Right forelimb (tissue), 1 donor: ENCODE data around the gene TEX13B.
"Not testable (repeated sequence)": the region's sequence is repeated elsewhere in the genome, so short reads cannot be mapped to it uniquely, and the experiment has no call there.

Experiments
- DNase-seq: peaks from one replicate; pipeline ENCODE4 v3.0.0-alpha.2; 2018

Gene TEX13B, protein sequence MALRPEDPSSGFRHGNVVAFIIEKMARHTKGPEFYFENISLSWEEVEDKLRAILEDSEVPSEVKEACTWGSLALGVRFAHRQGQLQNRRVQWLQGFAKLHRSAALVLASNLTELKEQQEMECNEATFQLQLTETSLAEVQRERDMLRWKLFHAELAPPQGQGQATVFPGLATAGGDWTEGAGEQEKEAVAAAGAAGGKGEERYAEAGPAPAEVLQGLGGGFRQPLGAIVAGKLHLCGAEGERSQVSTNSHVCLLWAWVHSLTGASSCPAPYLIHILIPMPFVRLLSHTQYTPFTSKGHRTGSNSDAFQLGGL

DNA sequence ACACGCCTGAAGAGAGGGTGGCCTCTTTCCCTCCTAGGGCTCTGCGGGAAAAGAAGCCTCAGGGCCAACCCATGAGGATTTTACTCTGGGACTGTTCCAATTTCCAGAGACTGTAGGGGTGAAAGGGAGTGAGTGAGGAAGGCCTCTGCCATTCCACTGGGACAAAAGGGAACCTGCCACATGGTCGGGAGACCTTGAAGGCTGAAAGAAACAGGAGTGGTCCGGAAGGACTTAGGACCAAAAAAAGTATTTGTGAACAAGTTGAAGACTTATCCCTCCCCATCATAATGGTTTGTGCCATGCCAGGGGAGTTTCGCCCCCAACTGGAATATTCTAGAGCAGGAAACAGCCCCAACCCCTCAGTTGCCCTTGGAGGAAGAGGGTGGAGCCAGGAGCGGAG lies at the start of gene TEX13B:
Gene TEX13B (minus strand): TSS at position 15 of the 400 bp plus-strand sequence. CDS start 243 bp downstream, outside the sequence.
- DNase-seq, result no peak

DNA sequence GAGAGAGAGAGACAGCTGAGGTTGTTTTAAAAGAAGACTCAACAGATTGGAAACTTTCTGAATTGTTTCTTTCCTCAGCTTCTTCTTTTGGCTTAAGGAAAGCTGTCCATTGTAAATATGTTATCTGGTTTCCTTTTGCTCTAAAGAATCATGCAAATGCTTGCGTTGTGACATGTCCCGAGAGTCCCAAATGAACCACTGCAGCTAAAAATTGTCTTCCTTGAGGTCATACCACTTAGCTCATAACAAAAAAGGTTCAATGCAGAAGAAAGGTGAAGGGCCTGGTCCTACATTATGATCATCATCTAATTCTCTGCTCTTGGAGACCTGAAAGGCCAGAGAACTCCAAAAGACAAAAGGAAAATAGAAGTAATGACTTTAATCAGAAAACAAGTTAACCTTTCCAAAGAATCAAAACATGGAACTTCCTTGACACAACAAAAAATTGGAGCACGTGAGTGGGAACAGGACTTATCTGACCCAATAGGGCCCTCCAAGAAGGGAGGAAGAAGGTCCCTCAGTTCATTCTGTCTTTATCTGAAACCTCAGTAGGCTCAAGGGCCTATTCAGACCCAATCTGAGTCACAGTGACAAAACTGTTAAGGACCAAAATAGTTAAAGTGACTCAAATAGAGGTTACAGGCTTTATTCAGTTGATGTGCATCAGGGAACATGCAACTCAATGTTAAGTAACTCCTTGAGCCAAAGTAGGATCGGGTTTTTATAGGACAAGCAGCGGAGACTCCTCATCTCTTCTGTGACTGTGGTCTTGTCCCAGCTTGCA lies 48.0 kb upstream of the TEX13B start:
- DNase-seq, result no peak

DNA sequence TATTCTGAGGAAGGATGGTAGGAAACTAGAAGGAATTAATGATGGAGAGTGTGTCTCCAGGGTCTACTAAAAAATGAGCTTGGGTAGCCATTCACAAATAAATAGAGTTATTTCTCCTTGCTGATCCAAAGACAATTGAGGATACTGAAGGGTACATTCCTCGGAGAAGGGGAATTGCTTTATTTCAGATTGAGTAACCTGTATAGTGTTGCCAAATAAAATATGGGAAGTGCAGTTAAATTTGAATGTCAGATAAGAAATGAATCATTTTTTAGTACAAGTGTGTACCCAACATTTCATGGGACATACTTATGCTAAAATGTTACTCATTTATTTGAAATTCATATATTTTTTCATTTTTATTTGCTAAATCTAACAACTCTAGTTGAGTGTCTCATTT lies 46.7 kb upstream of the TEX13B start:
- DNase-seq, result no peak

DNA sequence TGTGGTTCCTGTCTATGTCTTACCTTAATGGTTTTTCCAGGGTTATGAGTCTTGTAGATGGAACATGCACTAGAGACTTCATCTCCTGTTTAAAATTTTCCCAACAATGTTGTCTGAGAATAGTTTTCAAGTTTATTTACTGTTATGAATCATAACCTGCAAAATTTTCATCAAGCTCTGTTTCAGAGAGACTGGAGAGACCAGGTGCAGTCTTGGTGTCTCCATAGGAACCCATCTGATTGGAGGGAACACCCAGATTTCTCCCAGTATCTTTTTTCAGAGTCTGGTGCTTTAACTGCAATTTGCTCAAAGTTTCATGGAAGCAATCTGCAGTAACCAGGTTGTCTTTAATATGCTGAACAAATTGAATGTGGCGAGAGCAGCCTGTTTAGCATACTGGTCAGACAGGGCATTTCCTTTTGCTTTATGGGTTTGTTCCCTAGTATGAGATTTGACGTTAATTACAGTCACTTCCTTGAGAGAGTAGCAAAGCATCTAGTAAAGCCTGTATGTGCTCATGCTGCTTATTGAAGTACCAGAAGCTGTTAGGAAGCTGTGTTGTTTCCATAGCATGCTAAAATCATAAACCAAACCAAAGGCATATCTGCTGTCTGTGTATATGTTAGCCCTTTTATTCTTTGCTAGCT lies 43.9 kb upstream of the TEX13B start:
- no peak for DNase-seq

DNA sequence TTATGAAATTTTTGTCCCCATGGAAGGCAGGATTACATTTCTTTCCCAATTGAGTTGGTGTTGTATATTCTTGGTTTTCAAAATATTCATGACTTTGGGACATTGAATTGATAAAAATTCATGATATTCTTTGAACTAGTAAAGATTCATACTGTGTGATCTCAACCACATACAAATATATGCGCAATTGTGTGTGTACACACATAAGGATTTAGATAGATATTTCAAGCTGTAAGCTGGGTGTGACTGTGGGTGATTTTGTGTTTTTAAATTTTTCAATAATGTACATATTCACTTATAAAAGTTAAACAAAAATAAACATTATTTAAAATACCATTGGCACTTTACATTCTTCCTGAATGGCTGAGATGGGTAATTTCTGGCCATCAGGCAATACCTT lies 43.2 kb upstream of the TEX13B start:
- no peak for DNase-seq

DNA sequence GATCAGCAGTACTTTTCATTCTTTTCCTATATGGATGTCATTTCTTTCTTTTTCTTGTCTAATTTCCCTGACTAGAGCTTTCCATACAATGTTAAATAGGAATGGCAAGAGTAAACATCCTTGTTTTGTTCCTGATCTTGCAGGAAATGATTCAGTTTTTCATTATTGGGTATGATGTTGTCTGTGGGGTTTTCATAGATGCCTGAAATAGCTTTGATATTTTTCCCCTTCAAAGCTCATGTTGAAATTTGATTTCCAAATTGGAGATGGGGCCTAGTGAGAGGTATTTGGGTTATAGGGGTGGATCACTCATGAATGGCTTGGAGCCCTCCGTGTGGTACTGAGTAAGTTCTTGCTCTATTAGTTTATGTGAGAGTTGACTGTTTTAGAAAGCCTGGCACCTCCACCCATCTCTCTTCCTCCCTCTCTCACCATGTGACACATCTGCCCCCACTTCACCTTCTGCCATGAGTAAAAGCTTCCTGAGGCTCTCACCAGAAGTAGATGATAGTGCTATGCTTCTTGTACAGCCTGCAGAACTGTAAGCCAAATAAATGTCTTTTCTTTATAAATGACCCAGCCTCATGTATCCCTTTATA lies 40.4 kb upstream of the TEX13B start:
- DNase-seq, result no peak

DNA sequence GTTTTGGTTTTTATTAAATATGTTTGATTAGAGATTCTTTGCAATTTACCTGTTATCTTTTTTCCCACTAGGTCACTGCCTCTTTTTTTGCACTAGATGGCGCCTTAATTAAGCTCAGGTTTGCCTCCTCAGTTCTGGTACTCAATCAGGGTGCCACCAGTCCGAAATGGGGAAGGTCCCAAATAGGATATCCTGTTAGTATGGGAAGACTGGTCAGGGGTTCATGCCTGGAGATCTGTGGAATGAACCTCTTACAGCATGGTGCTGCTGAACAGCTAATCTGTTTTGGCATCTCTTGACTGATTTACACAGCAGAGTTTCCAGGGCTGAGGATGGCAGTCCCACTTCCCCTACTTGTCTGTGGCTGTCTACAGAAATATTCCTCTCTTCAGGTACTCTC lies 38.5 kb upstream of the TEX13B start:
- DNase-seq, result no peak

DNA sequence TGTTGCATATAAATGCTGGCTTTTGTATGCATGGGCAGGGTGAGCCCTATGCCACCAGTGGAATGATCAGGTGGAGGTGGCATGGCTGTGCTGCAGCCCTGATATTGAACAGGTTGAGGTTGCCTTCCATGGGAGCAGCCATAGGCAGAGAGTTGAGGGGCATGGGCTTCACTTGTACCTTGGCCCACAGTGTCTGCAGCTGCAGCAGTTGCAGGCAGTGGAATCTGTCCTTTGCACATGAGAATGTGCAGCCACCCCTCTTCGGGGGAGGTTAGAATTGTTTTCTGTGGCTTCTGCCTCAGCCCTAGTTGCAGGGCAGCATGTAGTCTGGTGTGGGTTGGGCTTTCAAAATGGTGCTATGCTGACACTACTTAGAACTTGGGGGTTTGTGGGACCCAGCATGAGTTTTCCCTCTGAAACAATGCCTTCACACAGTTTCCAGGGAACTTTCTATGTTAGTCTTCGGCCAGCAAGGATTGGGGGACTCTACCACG lies 37.3 kb upstream of the TEX13B start:
- DNase-seq, result no peak

DNA sequence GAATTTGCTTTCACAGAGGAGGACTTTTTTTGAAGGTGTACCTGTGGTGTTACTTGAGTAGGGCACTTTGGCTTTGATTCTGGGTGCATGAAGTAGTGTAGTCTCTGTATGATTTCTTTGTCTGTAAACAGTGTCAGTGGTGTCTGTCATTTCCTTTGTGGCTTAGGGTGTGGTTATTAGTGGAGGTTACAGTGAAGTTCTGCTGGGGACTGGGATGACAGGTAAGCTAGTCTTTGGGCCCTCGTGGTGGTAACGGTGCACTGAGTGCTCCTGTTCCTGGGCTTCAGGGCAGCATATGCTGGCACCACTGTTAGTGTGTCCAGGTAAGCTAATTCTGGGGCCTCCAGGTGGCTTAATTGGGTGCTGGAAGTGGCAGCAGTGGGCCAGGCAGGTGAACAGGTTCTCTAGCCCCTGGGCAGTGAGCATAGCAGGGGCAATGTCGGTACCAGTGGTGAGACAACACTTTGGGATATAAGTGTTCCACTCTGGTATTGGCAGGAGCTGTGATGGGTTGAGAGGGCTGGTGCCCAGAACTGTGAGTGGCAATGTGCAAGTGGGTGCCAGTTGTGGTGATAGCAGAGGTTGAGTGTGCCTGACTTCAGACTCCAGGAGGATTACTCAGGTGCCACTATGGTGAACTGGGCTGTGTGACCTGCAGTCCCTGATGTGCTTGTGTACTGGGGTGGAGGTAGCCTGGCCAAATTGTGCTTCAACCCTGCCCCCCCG lies 36.6 kb upstream of the TEX13B start:
- DNase-seq, result no peak

DNA sequence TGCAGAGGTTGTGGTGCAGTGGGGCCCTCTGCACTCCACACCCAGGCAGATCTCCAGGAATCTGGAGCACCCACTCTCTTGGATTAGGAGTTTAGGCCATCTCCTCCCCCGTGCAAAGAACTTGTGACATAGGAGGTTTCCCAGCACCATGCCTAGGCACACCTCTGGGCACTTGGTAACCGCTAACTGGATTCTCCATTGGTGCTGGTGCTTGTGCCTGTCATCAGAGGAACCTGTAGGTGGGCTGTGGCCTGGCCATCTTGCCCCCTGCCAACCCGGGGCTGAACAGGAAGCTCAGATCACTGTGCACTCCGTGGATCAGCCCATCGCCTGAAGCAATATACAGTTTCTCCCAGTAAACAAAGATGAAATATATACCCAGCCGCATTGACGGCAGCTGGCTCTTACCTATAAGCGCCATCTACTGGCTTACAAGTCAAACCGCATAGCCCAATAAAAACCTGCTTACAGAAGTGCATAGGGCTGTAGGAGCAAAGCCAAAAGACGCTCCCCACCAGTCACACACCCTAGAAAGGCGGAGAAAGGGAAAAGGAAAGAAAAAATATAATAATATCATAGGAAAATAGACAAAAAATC lies 19.1 kb upstream of the TEX13B start:
- DNase-seq, result no peak

DNA sequence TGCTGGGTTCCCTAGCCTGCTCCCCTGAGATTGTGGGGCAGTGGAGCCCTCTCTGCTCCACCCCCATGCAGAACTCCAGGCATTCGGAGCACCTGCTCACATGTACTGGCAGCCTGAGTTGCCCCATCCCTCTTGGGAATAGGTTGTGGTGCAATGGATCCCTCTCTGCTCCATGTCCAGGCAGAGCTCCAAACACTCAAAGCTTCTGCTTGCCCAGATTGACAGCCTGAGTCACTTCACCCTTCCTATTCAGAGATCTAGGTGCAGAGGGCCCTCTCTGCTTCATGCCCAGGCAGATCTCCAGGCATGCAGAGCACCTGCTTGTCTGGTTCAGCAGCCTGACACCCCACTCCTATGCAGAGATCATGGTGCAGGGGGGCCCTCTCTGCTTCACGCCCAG lies 18.6 kb upstream of the TEX13B start:
- DNase-seq, result no peak

DNA sequence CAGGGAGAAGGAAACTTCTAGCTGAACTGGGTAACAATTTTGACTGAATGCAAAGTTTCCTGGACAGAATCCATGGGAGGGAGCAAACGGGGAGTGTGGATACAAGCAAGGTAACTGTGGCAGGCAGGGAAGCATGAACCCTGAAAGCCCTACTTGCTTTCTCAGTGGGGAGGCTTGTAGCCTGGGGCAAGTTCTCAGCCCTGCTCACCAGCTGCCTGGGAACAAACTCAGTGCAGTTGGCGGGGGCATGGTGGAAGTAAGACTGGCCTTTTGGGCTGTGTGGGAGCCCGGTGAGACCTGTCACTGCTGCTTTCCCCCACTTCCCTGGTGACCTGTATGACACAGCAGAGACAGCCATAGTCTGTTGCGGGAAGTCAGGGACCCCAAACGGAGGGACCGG lies 14.0 kb upstream of the TEX13B start:
- no peak for DNase-seq

DNA sequence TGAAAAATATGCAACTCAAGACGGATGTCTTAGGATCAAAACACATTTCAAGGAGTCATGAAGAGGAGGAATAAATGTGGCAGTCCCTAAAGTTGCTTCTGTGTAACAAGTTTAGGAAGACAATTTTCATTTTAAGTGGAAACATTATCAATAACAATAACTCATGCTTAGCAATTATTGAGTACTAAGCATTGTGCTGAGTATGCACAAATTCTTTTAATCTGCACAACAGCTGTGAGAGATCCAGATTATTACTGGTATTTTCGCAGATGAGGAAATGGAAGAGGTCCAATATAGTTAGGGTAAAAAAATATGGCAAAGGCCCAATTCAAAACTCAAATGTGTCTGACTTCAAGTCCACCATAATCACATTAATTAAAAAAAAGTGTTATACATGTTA lies 2.9 kb upstream of the TEX13B start:
- DNase-seq, result no peak

DNA sequence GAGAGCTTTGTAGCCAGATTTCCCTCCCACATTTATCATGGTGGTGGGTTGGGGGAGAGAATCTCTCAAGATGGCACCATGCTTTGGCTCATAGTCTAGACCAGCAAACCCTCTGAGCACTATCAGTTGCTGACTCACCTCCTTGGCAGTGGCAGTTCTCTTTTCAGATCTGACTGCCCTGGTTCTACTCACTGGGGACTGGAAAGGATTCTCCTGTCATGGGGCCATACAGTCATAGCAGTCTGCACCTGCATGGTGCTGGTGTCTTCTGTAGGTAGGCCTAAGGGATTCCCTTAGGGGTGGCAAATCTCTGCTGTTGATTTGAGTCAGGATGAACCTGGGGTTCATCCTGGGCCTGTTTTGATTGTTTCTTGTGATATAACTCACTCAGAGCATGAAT lies 2.6 kb downstream of the TEX13B start:
- no peak for DNase-seq

DNA sequence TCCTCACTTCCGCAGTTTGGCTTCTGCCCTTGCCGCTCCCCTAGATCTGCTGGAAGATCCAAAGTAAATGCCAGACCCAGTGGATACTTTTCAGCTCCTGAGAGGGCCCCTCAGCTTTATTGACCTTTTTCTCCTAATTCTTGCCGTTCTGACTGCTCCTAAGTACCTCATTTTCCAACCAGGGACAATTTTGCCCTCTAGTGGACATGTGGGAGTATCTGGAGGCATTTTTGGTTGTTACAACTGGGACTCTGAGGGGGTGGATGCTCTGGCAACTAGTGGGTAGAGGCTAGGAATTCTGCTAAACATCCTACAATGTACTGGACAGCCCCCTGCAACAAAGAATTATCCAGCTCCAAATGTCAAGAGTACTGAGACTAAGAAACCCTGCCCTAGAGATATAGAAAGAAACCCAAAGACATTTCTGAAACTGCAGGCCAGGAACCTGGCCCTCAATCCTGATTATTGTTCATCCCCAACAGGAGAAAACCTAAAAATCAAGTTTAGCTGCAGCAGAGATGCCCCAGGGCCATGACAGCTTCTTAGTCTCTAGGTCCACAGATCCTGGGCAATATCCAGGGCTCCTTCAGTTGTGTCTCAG lies 3.4 kb downstream of the TEX13B start:
- DNase-seq, result no peak

DNA sequence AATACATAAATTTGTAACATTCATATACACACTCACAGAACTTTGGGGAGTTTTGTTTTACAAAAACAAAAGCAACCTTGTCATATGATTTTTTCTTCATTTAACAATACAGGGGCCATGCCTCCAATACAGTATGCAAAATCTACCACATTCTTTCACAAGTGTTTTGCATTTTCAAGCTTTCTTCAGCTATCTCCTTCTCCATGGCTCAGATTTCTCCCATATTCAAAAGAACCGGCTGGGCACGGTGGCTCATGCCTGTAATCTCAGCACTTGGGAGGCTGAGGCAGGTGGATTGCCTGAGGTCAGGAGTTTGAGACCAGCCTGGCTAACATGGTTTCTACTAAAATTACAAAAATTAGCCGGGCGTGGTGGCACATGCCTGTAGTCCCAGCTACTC lies 4.1 kb downstream of the TEX13B start:
- DNase-seq, result no peak

DNA sequence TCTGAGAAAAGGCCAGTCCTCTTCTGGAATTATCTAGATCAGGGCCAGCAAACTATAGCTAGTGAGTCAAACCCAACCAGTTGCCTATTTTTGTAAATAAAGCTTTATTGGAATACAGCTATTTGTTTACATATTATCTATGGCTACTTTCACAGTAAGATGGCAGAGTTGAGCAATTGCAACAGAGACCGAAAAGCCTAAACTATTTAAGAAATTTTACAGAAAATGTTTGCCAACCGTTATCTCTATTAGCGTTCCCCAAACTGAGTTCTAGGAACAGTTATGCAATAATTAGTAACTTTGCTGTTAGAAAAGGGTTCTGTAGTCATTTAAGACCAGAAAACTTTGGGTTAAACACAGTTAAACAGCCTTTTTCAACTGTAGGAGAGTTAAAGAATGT lies 10.5 kb downstream of the TEX13B start:
- DNase-seq, result no peak

DNA sequence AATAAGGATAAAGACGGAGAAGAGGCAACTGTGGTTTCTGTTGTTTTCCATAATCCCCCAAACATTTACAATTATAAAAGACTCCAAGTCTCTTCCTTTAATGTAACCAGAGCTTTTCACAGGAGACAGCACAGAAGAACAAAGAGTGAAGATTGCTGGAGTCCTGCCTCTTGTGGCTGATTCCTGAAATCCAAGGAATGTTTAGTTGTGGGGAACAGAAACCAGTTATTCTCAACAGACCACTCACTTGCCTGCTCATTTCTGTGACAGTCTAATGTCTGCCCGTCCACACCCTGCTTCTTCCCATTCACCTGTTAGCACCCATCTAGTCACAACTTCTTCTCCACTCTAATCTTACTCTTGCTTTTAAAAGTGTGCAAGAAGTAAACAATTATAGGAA lies 12.1 kb downstream of the TEX13B start:
- no peak for DNase-seq

DNA sequence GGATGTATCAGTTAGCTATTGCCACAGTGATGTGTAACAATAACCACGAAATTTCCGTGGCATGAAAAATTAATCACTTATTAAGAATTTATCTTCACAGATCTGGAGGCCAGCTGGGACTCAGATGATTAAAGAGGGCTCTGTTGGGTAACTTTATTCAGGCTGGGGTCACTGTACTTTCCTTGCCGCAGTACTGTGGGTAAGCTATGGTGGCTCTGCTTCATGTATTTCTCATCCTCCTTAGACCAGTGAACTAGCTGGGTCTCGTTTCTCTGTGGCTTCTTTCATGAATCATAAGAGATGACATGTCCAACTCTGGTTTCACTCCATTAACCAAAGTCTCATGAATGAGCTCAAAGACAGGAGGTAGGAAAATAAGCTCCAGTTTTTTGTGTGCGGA lies 13.5 kb downstream of the TEX13B start:
- DNase-seq, result no peak

DNA sequence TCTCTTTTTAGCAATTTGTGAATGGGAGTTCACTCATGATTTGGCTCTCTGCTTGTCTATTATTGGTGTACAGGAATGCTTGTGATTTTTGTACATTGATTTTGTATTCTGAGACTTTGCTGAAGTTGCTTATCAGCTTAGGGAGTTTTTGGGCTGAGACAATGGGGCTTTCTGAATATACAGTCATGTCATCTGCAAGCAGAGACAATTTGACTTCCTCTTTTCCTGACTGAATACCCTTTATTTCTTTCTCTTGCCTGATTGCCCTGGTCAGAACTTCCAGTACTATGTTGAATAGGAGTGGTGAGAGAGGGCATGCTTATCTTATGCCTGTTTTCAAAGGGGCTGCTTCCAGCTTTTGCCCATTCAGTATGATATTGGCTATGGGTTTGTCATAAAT lies 26.8 kb downstream of the TEX13B start:
- DNase-seq, result not testable (repeated sequence)

DNA sequence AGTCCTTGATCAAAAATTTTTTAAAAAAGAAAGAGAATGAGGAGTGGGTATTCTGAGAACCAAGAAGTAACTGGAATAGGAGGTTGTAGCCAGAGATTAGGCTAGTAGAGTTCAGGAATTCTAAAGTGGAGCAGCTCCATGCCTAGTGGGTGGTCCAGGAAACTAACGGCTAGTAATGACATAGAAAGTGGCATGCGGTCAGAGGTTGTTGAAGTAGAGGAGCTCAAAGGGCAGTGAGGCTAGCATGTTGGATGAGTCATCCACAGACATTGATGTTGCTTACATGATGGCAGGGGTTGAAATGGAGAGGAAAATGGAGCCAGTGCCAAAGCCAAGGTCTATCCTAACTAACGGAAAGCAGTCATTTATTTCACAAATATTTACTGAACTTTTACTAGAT lies 42.1 kb downstream of the TEX13B start:
- no peak for DNase-seq

DNA sequence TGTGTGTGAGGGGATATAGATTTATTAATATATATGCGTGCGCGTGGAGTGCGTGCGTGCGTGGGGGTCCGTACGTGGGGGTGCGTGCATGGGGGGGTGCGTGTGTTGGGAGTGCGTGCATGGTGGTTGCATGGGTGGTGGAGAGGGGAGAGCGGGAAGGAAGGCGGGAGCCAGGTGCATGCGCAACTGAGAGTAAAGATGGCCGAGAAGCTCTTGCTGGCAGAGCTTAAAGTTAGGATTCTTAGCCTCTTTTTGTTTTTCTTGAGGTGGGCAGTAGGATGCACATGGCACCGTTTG lies 45.8 kb downstream of the TEX13B start:
- no peak for DNase-seq
